Measurements from ENCODE around the gene BRD4. TPM values are rescaled to one million over a fixed set of nuclear protein-coding genes. Genes with fewer than 3 reads are reported as not detected.

Gene BRD4
- total RNA-seq, 1 experiment from 2014 or later, result 144 TPM

DNA sequence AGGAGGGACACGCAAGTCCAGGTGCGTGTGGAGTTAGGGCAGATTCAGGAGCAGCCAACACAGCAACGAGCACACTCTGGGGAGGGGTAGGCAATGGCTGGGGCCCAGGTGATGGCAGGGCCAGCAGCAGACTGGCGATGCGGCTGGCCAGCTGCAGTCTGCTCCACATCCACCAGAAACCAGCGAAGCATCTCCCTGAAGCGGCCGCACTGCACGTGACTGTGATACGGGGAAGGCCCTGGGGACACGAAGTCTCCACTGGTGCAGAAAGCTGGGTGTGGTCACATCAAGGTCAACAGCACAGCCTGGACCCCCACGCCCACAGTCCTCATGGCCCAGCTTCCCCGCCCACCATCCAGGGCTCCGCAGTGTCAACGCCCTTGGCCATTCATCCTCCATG is 78.8 kb downstream of the BRD4 start:
- Mint-ChIP-seq H3K36me3 (ENCODE audit: insufficient read depth in 1 of 3, low read depth in 3 of 3) (peaks cover 39 to 75% (median 75%) of the 10 kb centered on the region in 3 experiments; a peak in 6 of 7 replicates), H3K27ac (peak overlapping the region in 1 of 3 experiments; percentile 64; a peak in 2 of 7 replicates), H3K27me3 (ENCODE audit: low read depth) (no peaks in the 10 kb centered on the region), H3K4me1 (peaks cover 14 to 27% of the 10 kb centered on the region in 2 experiments), H3K4me3 (no peak overlapping the region), H3K9me3 (no peaks in the 10 kb centered on the region)
- Histone ChIP-seq H2BK5ac (ENCODE audit: insufficient read length, low read length) (no peak overlapping the region), H3K9me3 (ENCODE audit: control insufficient read depth, low read depth, low read length) (no peaks in the 10 kb centered on the region), H2AFZ (ENCODE audit: low read length) (no peak overlapping the region), H3K79me2 (ENCODE audit: insufficient read depth, low read length) (no peaks in the 10 kb centered on the region), H3K4me2 (ENCODE audit: insufficient read depth, insufficient read length, low read length) (no peak overlapping the region), H3K18ac (ENCODE audit: insufficient read length, low read depth, low read length) (no peak overlapping the region), H2BK15ac (ENCODE audit: low read depth, low read length) (no peak overlapping the region), H3K4ac (ENCODE audit: low read depth, low read length) (no peak overlapping the region), H3K27me3 (ENCODE audit: insufficient read depth, low read length) (no peaks in the 10 kb centered on the region), H3K23me2 (ENCODE audit: insufficient read length, low read depth, low read length, poor library complexity, severe bottlenecking) (no peaks in the 10 kb centered on the region), H4K5ac (ENCODE audit: insufficient read length, low read depth, low read length) (no peak overlapping the region), H4K8ac (replicated peaks; ENCODE audit: insufficient read length, low read depth, low read length) (no peak overlapping the region), H2BK120ac (ENCODE audit: low read depth, low read length, poor library complexity, severe bottlenecking) (no peak overlapping the region), H3K79me1 (ENCODE audit: insufficient read depth, low read depth, low read length, poor library complexity, severe bottlenecking) (no peaks in the 10 kb centered on the region), H2AK5ac (ENCODE audit: insufficient read length, low read length) (no peak overlapping the region), H2BK20ac (ENCODE audit: low read depth, low read length, poor library complexity, severe bottlenecking) (no peak overlapping the region), H3K56ac (ENCODE audit: insufficient read length, low read depth, low read length) (no peak overlapping the region), H3T11ph (ENCODE audit: low read length) (no peak overlapping the region), H3K4me1 (ENCODE audit: insufficient read depth, low read length) (no peaks in the 10 kb centered on the region), H2BK12ac (ENCODE audit: insufficient read length, low read depth, low read length) (no peak overlapping the region), H3K23ac (ENCODE audit: insufficient read length, low read depth, low read length) (no peak overlapping the region), H3K9ac (ENCODE audit: extremely low read depth, insufficient read length, low read length) (no peak overlapping the region), H3K27ac (ENCODE audit: insufficient read length, low read depth, low read length) (no peak overlapping the region), H4K91ac (ENCODE audit: insufficient read length, low read depth, low read length) (no peak overlapping the region), H3K14ac (ENCODE audit: insufficient read depth, low read length) (no peak overlapping the region), H4K20me1 (ENCODE audit: control insufficient read depth, insufficient read depth, insufficient read length) (peaks cover 2% of the 10 kb centered on the region)
- TF ChIP-seq, protein P1, sequence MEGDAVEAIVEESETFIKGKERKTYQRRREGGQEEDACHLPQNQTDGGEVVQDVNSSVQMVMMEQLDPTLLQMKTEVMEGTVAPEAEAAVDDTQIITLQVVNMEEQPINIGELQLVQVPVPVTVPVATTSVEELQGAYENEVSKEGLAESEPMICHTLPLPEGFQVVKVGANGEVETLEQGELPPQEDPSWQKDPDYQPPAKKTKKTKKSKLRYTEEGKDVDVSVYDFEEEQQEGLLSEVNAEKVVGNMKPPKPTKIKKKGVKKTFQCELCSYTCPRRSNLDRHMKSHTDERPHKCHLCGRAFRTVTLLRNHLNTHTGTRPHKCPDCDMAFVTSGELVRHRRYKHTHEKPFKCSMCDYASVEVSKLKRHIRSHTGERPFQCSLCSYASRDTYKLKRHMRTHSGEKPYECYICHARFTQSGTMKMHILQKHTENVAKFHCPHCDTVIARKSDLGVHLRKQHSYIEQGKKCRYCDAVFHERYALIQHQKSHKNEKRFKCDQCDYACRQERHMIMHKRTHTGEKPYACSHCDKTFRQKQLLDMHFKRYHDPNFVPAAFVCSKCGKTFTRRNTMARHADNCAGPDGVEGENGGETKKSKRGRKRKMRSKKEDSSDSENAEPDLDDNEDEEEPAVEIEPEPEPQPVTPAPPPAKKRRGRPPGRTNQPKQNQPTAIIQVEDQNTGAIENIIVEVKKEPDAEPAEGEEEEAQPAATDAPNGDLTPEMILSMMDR (conservative IDR thresholded peaks at IDR 0.05), result no peak
- WGBS (ENCODE audit: extremely low coverage, insufficient read length, low lambda C conversion rate), result no CpG with 5 or more reads among the region's 15 CpGs
- DNase-seq, result no peak
